DMS153 (cell line): ENCODE data around the gene TERB1.
A peak's percentile ranks its signal among the peaks of the same experiment; 100 is the strongest.

Experiments used
- DNase-seq: peaks from one replicate; lab custom pipeline; 2025; lab: John Stamatoyannopoulos, UW

The TERB1 gene

DNA sequence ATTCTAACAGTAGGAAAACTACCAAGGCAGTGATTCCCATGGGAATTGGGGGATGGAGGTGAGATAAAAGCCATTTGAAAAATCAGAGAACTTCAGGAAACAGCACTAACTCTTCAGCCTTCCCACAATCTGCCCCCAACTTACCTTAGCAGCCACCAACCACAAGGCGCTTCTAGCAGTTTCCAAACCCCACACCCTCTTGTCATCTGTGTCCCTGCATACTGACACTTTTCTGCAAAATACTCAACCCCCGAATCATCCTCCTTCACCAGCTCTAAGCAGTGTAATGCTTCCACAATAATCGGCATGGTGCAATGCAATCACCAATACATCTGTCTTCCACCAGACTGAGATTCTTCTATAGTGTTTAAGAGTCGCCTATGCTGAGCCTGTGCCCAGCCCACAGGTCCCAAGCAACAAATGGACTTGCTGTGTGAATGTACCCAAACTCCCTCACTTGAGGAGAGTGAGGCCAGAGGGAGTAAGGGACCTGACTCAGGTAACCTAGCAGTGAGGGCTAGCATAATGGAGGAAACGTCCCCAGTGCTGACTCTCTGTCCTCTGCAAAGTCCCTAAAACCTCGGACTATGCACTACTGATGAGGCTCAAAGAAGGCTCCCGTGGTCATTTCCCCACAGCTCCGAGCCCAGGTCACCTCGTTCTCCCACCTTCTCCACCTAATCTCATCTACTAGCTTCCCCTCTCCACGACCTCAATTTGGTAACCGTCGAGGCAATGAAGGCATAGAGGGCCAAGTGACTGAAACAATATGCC is 50.9 kb downstream of the TERB1 start:
- DNase-seq = no peak

GRCh38 chr16:66746682-66747081 is 54.7 kb downstream of the TERB1 start:
- DNase-seq = no peak

DNA sequence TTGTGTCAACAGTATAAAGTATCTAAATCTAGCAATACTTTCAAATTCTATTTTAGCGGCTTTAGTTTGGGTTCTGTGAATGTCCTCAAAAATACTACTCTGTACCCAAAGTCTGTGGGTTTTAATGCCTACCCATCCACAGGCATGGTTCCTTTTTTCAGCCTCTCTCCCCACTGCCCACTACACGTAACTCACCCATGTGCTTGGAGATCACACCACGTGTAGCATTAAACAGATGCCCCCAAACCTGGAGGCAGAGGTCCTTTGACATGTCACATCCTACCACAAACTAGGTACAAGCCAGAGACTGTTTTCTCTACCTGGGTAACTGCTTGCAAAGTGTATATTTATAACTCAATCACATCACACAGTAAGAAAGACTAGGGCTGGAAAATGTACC is 55.3 kb downstream of the TERB1 start:
- DNase-seq = no peak

GRCh38 chr16:66741950-66742808 is 59.2 kb downstream of the TERB1 start:
- DNase-seq = no peak

DNA sequence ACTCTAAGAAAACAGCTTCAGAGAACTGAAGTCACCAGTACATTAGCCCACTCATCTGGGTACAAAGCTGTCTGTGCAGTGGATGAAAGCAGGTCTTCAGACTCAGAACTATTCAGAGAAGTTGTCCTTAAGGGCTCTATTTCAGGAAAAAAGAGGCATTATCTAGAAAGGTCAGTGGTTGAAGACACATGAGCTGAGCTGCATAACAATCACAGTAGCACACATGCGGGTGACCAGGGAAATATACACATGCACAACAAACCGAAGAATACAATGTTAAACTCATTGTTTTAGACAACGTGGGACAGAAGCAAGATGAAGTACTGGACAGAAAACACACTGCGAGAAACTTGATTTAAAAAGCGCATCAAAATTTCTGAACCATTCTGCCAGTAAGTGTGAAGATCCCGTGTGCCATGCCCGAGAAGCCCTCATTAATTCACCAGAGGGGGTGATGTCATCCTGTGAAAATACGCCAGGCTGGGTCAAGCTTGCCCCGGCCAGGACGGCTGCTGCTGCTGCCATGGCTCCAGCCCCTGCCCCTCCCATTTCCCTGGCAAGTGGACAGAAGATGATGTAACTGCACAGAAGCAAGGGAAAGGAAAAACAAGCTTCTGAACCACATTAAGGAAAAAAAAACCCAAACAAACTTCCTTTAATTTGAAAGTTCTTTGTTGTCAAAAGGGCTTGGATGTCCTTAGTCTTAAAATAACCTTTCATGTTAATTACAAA is 60.0 kb downstream of the TERB1 start:
- DNase-seq = peak; percentile 71

DNA sequence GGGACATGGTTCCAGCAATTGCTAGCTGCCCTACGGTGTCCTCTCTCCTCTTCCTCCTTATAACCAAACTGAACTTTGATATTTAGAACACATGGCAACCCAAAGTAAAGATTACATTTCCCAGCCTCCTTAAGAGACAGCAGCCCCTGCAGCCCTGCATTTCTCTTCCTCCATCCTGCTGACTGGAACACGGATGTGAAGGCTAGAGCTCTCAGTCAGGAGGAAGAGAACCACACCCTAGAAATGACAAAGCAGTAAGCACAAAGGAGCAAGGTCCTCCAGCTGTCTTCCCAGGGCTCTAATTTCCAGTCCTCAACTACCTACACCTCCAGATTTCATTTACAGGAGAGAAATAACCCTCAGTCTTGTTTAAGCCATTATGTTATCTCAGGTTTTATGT is 60.9 kb downstream of the TERB1 start:
- peak; percentile 61 for DNase-seq

DNA sequence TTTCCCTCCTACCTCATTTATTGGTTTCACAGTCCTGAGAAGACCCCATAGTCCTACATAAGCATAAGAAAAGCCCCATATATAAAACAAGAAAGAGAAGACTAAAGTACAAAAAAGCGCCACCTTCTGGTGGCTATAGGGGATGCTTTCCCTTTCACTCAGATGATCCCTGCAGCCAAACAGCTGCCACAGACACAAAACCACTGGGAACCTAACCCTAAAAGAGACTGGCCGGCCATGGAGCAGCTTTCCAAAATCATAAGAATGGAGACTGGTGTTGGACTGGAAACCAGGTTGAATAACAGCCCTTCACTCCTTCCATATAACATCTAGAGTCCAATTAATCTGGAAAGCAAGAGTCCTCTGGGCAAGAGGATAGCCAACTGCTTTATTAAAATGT is 61.4 kb downstream of the TERB1 start:
- no peak for DNase-seq

DNA sequence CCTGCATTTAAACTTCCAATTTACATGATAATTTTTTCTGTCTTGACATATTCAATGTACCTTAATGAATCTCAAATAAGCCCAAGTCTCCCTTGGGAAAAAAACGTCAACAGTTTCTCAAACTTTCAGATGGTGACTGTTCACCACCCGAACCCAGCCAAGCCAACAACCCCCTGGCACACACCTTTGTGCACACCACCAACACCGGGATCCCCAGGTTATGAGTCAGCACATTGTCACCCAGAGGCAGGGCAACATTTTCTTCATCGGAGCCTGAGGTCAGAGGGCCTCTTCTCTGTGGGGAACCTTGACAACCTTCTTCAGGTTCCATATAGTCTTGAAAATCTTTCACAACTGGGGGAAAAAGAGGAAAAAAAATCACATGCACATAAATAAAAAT is 65.5 kb downstream of the TERB1 start:
- no peak for DNase-seq

DNA sequence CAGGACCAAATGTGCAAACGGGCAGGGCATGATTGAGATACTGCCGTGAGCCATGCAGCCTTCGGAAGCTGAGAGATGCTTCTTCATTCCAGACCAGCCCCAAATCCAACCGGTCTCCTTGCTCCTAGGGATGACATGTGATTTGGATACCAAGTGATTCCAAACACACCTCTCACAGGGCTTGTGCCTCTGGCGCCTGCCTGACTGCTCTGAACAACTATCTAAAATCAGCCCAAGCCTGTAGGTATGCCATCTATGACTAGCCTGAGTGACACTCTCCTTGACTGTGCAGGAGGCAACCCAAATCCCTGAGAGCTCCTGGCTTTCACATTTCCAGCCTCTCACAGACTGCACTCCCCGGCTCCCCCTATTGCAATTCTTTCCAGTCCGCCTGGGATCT is 70.3 kb downstream of the TERB1 start:
- DNase-seq = no peak

DNA sequence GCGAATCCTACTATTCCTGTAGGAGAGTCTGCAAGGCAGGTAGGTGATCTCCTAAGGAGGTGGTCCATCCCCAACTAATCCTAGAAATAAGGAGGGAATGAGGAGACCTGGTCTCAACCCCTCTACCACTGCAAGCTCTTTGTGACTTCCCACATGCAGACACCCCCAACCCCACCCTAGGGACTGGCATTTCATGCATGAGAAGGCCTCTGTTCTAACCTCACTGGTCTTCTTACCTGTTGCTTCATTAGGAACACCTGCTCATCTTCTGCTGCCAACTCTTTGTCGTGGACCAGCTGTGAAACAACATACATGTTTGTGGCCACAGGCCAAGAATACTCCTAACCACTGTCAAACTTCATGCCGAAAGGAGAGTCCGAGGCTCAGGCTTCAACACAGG is 72.6 kb downstream of the TERB1 start:
- DNase-seq = no peak

DNA sequence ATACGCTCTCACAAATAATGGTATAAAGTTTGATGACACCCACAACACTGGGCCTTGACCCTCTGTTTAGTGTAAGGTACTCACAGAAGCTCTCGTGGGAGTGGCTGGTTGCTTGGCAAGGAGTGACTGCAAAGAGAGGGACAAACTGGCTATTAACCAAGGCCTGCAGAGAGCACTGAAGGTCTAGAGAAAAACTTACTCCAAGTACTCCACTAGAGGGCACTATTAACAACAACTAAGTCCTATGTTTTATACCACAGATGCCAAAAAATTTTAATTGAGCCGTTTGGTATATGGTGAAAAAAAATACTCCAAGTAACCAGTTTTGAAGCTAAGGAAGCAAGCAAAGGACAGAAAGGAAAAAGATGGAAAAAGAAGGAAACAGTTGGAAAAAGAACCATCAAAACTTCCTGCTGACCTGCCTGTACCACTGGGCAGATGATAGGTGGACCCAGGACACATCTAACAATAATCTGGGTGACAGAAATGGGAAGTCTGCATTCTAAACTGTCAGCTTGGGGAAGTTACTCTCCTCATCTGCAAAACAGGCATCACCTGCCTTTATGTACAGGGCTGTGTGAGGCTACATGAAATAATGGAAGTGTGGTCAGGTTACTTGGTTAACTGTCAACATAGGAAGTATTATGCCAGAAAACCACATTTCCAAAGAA is 73.1 kb downstream of the TERB1 start:
- DNase-seq = peak; percentile 21

- DNase-seq = no peak
Observed at GRCh38 chr16:66720766-66721165, 80.6 kb downstream of the TERB1 start.

GRCh38 chr16:66719246-66719645 is 82.1 kb downstream of the TERB1 start:
- DNase-seq = no peak

- no peak for DNase-seq
Observed at GRCh38 chr16:66717776-66718175, 83.6 kb downstream of the TERB1 start.

DNA sequence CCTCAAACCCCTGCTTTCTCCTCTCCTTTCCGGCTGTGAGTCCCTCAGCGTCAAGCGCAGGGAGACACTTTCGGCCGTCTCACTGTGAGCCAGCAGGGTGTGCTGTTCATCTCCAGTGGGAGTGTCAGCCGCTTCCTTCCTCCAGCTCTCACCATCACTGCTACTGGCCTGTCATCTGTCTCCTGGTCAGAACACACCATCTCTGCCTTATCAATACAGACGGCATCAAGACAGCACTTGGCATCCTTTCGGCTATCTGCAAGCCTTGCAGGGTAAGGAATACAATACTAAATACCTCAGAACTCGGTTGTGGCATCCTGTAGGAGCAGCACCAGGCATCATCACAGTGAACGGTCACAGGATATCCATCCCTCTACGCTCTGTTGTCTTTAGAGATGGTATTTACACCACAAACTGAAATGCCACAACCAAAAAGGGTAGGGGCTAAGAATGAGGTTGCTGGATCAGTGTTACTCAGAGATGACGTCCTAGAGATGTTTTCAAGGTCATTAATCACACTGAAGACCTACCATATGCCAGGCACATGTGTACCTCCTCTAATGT is 84.2 kb downstream of the TERB1 start:
- peak; percentile 8 for DNase-seq

GRCh38 chr16:66714654-66715307 is 86.6 kb downstream of the TERB1 start:
- DNase-seq = no peak

GRCh38 chr16:66714062-66714461 is 87.3 kb downstream of the TERB1 start:
- no peak for DNase-seq

GRCh38 chr16:66713076-66713475 is 88.3 kb downstream of the TERB1 start:
- DNase-seq = no peak

DNA sequence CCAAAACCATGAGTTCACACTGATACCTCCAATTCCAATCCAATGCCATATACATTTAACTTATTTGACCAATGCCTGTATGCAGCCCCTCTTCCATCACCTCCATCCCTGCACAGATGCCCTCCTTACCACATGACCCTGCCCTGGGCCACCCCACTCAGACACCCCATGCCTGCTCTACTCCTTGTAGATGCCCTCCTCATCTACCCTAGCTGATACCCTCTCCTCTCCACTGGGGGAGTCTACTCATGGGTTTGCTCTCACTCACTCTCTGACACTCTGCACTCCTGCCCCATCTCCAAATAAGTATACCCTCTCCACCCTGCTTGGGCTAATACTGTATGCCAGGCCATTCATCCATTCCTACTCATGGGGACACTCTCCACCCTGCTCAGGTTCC is 88.9 kb downstream of the TERB1 start:
- no peak for DNase-seq

GRCh38 chr16:66711581-66711980 is 89.8 kb downstream of the TERB1 start:
- no peak for DNase-seq

DNA sequence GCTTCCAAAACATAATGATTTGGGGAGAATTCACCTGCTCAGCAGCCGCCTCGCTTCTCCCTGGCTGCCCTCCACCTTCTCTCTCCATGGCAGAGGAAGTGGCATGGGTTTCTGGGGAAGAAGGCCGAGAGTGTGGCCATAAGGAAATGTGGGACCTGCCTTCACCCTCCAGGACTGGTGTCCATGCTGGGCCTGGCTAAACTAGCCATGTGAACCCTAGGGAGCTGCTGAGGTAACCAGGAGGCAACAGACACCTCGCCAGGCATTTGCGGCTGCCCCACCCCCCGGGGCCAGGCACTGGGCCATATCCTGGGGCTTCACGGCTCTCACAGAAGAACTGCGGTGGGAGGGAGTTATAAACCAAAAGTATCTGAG is 94.9 kb downstream of the TERB1 start:
- DNase-seq = no peak
